ENCODE measurements around the gene CSMD2. TPM values are rescaled to one million over a fixed set of nuclear protein-coding genes. Genes with fewer than 3 reads are reported as not detected.
A peak's percentile ranks its signal among the peaks of the same experiment; 100 is the strongest.

CSMD2 gene
- total RNA-seq, 8 experiments from 2014 or later = 0.32 to 50.0 (median 1.2) TPM

DNA sequence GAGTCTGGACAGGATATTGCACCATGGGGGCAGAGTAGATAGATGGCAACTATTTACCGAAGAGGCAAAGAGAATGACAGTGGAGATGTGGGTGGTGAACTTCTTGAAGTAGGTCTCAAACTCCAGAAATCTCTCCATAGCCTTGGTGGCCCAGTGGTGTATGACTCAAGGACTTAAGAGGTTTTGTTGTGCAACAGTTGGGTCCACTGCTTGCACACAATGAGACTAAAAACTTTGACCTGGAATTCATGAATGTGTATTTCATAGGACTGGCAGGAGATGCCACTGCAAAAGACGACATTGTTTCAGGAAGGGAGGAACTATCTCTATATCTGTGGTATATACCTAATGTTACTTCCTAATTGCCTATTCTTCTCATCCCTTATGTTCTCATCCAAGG, 616.7 kb downstream of the CSMD2 start:
- 66 to 100% (median 90%) methylated on average over 1 to 2 of the region's 2 CpGs; no CpG with 5 or more reads in 5 of the 10 experiments for WGBS, 10 experiments
- Histone ChIP-seq H3K4me3 (no peak overlapping the region), H3K27ac (no peak overlapping the region), H3K4me1 (replicated peaks in 1 of 2) (no peaks in the 10 kb centered on the region)
- in situ Hi-C loops (cut with MboI; ENCODE audit: low pct_unique_long_range_greater_than_20kb in 2 of 9, low sequenced_read_pairs in 9 of 9, unreplicated experiment in 9 of 9) = no loop called here
- ATAC-seq (replicated peaks in 6 of 8) = no peak

DNA sequence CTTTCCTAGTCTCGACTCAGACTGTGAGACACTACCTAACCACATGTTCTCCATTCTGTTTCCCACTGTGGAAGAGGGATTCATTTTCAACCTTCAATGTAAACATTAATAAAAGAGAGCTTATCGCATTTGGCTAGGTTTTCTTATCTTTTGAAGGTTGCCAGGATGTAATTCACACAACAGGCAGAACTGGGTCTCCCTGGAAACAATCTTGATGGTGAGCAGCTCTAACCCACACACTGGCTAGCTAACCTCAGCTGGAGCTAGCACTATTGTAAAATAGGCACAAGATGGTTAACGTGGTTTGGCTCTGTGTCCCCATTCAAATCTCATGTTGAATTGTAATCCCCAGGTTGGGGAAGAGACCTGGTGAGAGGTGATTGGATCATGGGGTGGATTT, 617.5 kb downstream of the CSMD2 start:
- Histone ChIP-seq H3K4me3 (no peak overlapping the region), H3K4me1 (replicated peaks in 1 of 2) (no peaks in the 10 kb centered on the region)
- no peak for ATAC-seq (replicated peaks in 6 of 8)

DNA sequence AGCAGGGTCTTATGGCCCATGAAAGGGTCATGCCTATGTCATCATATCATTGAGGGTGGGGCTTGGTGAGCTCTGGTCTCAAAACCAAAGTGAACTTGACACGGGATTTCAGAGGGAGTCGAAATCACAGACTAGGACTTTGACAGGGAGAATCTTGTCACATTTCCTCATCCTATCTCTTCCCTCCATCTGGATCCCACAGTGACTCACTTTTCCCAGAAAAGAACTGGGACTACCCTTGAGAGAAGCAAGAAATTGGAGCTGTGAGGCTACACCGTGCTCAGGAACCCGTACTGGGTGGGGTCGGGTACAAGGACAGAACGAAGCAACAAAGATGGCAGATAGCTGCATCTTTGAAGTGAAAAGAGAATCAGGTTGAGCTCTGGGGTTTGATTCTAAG, 623.1 kb downstream of the CSMD2 start:
- no peak overlapping the region for H3K27ac ChIP-seq
- no peak for ATAC-seq (replicated peaks in 6 of 8)
- in situ Hi-C loops (cut with MboI; ENCODE audit: low pct_unique_long_range_greater_than_20kb in 2 of 9, low sequenced_read_pairs in 9 of 9, unreplicated experiment in 9 of 9) = no loop called here
- 60 to 100% (median 93%) methylated on average over 2 to 6 of the region's 6 CpGs for WGBS, 10 experiments
- no peaks in the 10 kb centered on the region for H3K4me1 ChIP-seq (replicated peaks in 1 of 2)
- H3K4me3 ChIP-seq = no peak overlapping the region

More for the DNA sequence above, 617.5 kb downstream of the CSMD2 start:
- in situ Hi-C loops (cut with MboI; ENCODE audit: low pct_unique_long_range_greater_than_20kb in 2 of 9, low sequenced_read_pairs in 9 of 9, unreplicated experiment in 9 of 9) = no loop called here
- 29 to 87% (median 67%) methylated on average over 1 to 3 of the region's 3 CpGs; no CpG with 5 or more reads in 2 of the 10 experiments for WGBS, 10 experiments
- H3K27ac ChIP-seq = no peak overlapping the region

GRCh38 chr1:33537885-33538284, 627.1 kb downstream of the CSMD2 start:
- in situ Hi-C loops (cut with MboI; ENCODE audit: low pct_unique_long_range_greater_than_20kb in 2 of 9, low sequenced_read_pairs in 9 of 9, unreplicated experiment in 9 of 9) = no loop called here
- WGBS, 10 experiments = 87 to 98% (median 93%) methylated on average over 5 of the region's 5 CpGs
- Histone ChIP-seq H3K4me1 (replicated peaks in 1 of 2) (no peaks in the 10 kb centered on the region), H3K27ac (no peak overlapping the region), H3K4me3 (no peak overlapping the region)
- ATAC-seq (replicated peaks in 6 of 8) = no peak

- no peaks in the 10 kb centered on the region for H3K4me1 ChIP-seq (replicated peaks in 1 of 2)
- H3K27ac ChIP-seq = no peak overlapping the region
- 25 to 100% (median 92%) methylated on average over 1 to 2 of the region's 2 CpGs; no CpG with 5 or more reads in 1 of the 10 experiments for WGBS, 10 experiments
- ATAC-seq (replicated peaks in 6 of 8) = no peak
- no peak overlapping the region for H3K4me3 ChIP-seq
- in situ Hi-C loops (cut with MboI; ENCODE audit: low pct_unique_long_range_greater_than_20kb in 2 of 9, low sequenced_read_pairs in 9 of 9, unreplicated experiment in 9 of 9) = no loop called here
These were observed 629.7 kb downstream of the CSMD2 start for GRCh38 chr1:33535334-33535733.

- no peak for ATAC-seq (replicated peaks in 6 of 8)
- 81 to 100% (median 89%) methylated on average over 3 to 12 of the region's 13 CpGs; no CpG with 5 or more reads in 3 of the 10 experiments for WGBS, 10 experiments
- Histone ChIP-seq H3K27ac (no peak overlapping the region), H3K4me3 (no peak overlapping the region), H3K4me1 (replicated peaks in 1 of 2) (no peaks in the 10 kb centered on the region)
- in situ Hi-C loops (cut with MboI; ENCODE audit: low pct_unique_long_range_greater_than_20kb in 2 of 9, low sequenced_read_pairs in 9 of 9, unreplicated experiment in 9 of 9) = no loop called here
These were observed 632.1 kb downstream of the CSMD2 start for GRCh38 chr1:33532936-33533335.

- H3K4me3 ChIP-seq = no peak overlapping the region
- no peak overlapping the region for H3K27ac ChIP-seq
- H3K4me1 ChIP-seq (replicated peaks in 1 of 2) = no peaks in the 10 kb centered on the region
- in situ Hi-C loops (cut with MboI; ENCODE audit: low pct_unique_long_range_greater_than_20kb in 2 of 9, low sequenced_read_pairs in 9 of 9, unreplicated experiment in 9 of 9) = no loop called here
- no peak for ATAC-seq (replicated peaks in 6 of 8)
- 60 to 100% (median 87%) methylated on average over 1 to 3 of the region's 3 CpGs; no CpG with 5 or more reads in 3 of the 10 experiments for WGBS, 10 experiments
These were observed 632.8 kb downstream of the CSMD2 start for GRCh38 chr1:33532250-33532649.

DNA sequence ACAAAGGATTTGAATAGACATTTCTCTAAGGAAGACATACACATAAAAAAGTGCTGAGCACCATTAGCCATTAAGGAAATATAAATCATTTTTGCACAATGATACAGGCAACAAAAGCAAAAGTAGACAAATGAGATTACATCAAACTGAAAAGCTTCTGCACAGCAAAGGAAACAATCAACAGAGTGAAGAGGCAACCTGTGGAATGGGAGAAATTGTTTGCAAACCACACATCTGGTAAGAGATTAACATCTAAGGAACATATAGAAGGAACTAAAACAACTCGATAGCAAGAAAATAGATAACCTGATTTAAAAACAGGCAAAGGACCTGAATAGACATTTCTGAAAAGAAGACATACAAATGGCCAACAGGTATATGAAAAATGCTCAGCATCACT, 635.1 kb downstream of the CSMD2 start:
- H3K4me3 ChIP-seq = no peak overlapping the region
- H3K4me1 ChIP-seq (replicated peaks in 1 of 2) = no peaks in the 10 kb centered on the region
- WGBS, 10 experiments = 50 to 100% (median 69%) methylated on average over 1 of the region's 1 CpG; no CpG with 5 or more reads in 1 of the 10 experiments
- in situ Hi-C loops (cut with MboI; ENCODE audit: low pct_unique_long_range_greater_than_20kb in 2 of 9, low sequenced_read_pairs in 9 of 9, unreplicated experiment in 9 of 9) = no loop called here
- no peak for ATAC-seq (replicated peaks in 6 of 8)
- H3K27ac ChIP-seq = no peak overlapping the region

DNA sequence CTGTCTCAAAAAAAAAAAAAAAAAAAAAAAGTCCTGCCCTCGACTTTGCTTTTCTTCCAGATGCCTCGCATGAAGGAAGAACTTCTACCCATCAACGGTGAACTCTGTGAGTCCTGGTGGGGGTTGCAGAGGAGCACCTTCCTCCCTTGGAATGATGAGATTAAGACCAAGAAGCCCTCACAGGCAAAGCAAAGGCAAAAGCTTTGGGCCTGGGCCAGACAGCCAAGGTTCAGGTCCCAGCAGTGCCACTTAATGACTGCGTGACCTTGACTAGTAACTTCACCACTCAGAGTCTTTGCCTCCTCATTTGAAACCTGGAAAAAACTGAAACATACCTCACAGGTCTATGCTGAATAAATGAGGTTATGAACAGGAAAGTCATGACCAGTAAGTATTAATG, 637.1 kb downstream of the CSMD2 start:
- no peak overlapping the region for H3K4me3 ChIP-seq
- 74 to 100% (median 87%) methylated on average over 1 to 4 of the region's 4 CpGs; no CpG with 5 or more reads in 4 of the 10 experiments for WGBS, 10 experiments
- ATAC-seq (replicated peaks in 6 of 8) = no peak
- no peaks in the 10 kb centered on the region for H3K4me1 ChIP-seq (replicated peaks in 1 of 2)
- H3K27ac ChIP-seq = no peak overlapping the region
- in situ Hi-C loops (cut with MboI; ENCODE audit: low pct_unique_long_range_greater_than_20kb in 2 of 9, low sequenced_read_pairs in 9 of 9, unreplicated experiment in 9 of 9) = no loop called here

DNA sequence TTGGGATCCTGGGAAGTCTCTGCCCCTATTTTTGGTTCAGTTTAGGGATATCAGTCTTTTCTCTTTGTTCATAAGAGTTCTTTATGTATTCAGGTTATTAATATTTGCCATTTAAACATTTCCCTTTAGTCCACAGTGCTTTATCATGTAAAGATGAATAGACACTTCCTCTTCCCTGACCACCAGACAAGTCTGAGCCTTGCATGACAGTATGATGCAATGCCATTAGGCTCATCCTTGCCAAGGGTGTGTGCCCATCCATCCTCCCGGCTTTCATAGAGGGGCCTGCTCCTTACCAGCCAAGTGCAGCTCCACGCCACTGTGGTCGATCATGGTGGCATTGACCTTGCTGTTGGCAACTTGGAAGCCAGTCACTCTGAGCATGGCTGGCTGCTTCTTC, 640.4 kb downstream of the CSMD2 start:
- Histone ChIP-seq H3K4me1 (replicated peaks in 1 of 2) (no peaks in the 10 kb centered on the region), H3K4me3 (no peak overlapping the region), H3K27ac (no peak overlapping the region)
- WGBS, 10 experiments = 70 to 94% (median 86%) methylated on average over 2 to 3 of the region's 3 CpGs; no CpG with 5 or more reads in 5 of the 10 experiments
- ATAC-seq (replicated peaks in 6 of 8) = no peak
- in situ Hi-C loops (cut with MboI; ENCODE audit: low pct_unique_long_range_greater_than_20kb in 2 of 9, low sequenced_read_pairs in 9 of 9, unreplicated experiment in 9 of 9) = no loop called here

- peak in 2 of 8 experiments; percentile 4 to 11 for ATAC-seq (replicated peaks in 6 of 8)
- WGBS, 10 experiments = 60 to 100% (median 93%) methylated on average over 1 to 24 of the region's 27 CpGs; no CpG with 5 or more reads in 3 of the 10 experiments
- peaks cover 3 to 5% of the 10 kb centered on the region in 2 donors for H3K4me1 ChIP-seq (replicated peaks in 1 of 2)
- in situ Hi-C loops (cut with MboI; ENCODE audit: low pct_unique_long_range_greater_than_20kb in 2 of 9, low sequenced_read_pairs in 9 of 9, unreplicated experiment in 9 of 9) = no loop called here
- H3K4me3 ChIP-seq = no peak overlapping the region
- no peak overlapping the region for H3K27ac ChIP-seq
These were observed 645.7 kb downstream of the CSMD2 start for GRCh38 chr1:33519240-33519884.

GRCh38 chr1:33517596-33518250, 647.3 kb downstream of the CSMD2 start:
- Histone ChIP-seq H3K4me3 (no peak overlapping the region), H3K27ac (no peak overlapping the region), H3K4me1 (replicated peaks in 1 of 2) (peaks cover 3 to 5% of the 10 kb centered on the region in 2 donors)
- 0 to 89% (median 55%) methylated on average over 1 to 11 of the region's 12 CpGs; no CpG with 5 or more reads in 3 of the 10 experiments for WGBS, 10 experiments
- in situ Hi-C loops (cut with MboI; ENCODE audit: low pct_unique_long_range_greater_than_20kb in 2 of 9, low sequenced_read_pairs in 9 of 9, unreplicated experiment in 9 of 9) = no loop called here
- peak in 6 of 8 experiments; percentile 40 to 80 (median 62) for ATAC-seq (replicated peaks in 6 of 8)

DNA sequence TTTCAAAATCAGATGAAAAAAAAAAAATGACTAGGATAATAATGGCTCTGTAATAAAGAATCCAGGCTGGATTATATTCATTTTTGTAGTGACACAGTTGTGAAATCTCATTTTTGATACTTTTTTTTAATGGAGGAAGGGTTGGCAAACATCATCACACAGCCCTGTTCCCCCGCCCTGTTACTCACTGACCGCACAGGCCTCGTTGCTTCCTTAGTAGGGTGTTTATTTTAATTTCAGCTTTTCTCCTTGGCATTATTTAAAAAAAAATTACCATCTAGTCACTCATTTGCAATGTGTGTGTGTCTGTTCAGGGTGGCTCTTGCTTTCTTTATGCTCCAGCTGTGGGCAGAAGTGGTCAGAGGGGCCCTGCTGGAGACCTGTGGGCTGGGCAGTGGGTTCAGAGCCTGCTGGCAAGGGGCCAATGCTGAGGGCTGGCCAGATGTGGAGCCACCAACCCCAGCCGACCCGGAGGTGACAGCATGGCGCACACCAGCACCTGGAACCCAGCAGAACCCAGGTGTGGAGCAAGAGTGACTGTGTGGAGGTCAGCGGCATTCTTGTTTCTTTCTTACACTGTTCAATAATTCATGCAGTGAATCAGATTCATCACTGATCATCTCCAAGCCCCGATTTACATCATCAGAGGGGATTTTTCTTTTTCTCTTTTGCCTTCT, 648.0 kb downstream of the CSMD2 start:
- Histone ChIP-seq H3K27ac (no peak overlapping the region), H3K4me1 (replicated peaks in 1 of 2) (peaks cover 3 to 5% of the 10 kb centered on the region in 2 donors), H3K4me3 (no peak overlapping the region)
- in situ Hi-C loops (cut with MboI; ENCODE audit: low pct_unique_long_range_greater_than_20kb in 2 of 9, low sequenced_read_pairs in 9 of 9, unreplicated experiment in 9 of 9) = no loop called here
- 7 to 85% (median 74%) methylated on average over 2 to 8 of the region's 8 CpGs; no CpG with 5 or more reads in 1 of the 10 experiments for WGBS, 10 experiments
- peak in 4 of 8 experiments; percentile 9 to 60 (median 41) for ATAC-seq (replicated peaks in 6 of 8)

Data from motor neuron (in vitro differentiated cells).